HepG2 (cell line): ENCODE results near the gene PIH1D2. TPM values are rescaled to one million over a fixed set of nuclear protein-coding genes. Genes with fewer than 3 reads are reported as not detected.

Experiments used
- ATAC-seq: fragments of 200-7000 bp; cut with Tn5 transposase; 3 replicates; pipeline ENCODE4 v1.9.1; 2020; ENCODE audit warnings: mild to moderate bottlenecking, moderate library complexity
- BruUV-seq: library from RNA; stranded (reverse); fragments of 400-500 nt; replicated peaks from 2 replicates; lab custom pipeline; 2021; lab: Mats Ljungman, UMichigan
- CTCF ChIA-PET: fragments of 300-600 bp; formaldehyde crosslinking; extraction: SDS; loops from one replicate; lab custom pipeline; 2021; ENCODE audit warnings: low total read pairs, inconsistent platforms, low intra/inter-chr PET ratio; lab: Yijun Ruan, JAX
- POLR2A ChIA-PET: fragments of 350-600 bp; sonication (Branson Sonifier 250); formaldehyde crosslinking; loops from one replicate; lab custom pipeline; 2020; ENCODE audit warnings: antibody characterized with exemption, inconsistent platforms; lab: Yijun Ruan, JAX
- DNase-seq: peaks from one replicate; pipeline ENCODE4 v3.0.0-alpha.2; 2015; ENCODE audit warnings: low spot score
- FAIRE-seq: peaks from 3 replicates; lab custom pipeline; 2011; peaks lifted over from hg19 to GRCh38; lab: Jason Lieb, UNC
- H2AFZ ChIP-seq: one replicate; pipeline ENCODE4 v1.6.1; 2011; ENCODE audit warnings: low read length, inconsistent platforms
- H3K27ac ChIP-seq: fragments of 300-600 bp; 3 replicates; pipeline ENCODE4 v1.8.0; 2011; ENCODE audit warnings: mixed run types, mild to moderate bottlenecking, mixed read lengths, low read length, inconsistent platforms; ENCODE audit not compliant: insufficient read depth; ENCODE audit errors: extremely low read length
- H3K27me3 ChIP-seq, 2 experiments: fragments of 200-600 bp in 1 of 2; 2 replicates in 1 of 2; 3 replicates in 1 of 2; pipeline versions ENCODE4 v1.6.0 to v1.8.0; 2011; ENCODE audit warnings: low read length in 2 of 2, mild to moderate bottlenecking in 2 of 2, moderate library complexity in 2 of 2, inconsistent platforms in 1 of 2; ENCODE audit not compliant: insufficient read depth in 2 of 2, control insufficient read depth in 1 of 2
- H3K36me3 ChIP-seq, 2 experiments: fragments of 200-600 bp in 1 of 2; replicated peaks in 1 of 2; 2 replicates in 1 of 2; 3 replicates in 1 of 2; pipeline versions ENCODE4 v1.5.1 to v1.8.0; 2011; ENCODE audit warnings: low read length in 2 of 2, inconsistent platforms in 1 of 2; ENCODE audit not compliant: insufficient read depth in 2 of 2, control insufficient read depth in 1 of 2
- H3K4me1 ChIP-seq: 2 replicates; pipeline ENCODE4 v1.5.1; 2012; ENCODE audit warnings: low read length, inconsistent platforms; ENCODE audit not compliant: insufficient read depth
- H3K4me2 ChIP-seq: 2 replicates; pipeline ENCODE4 v1.6.0; 2011; ENCODE audit warnings: low read depth, low read length, inconsistent platforms
- H3K4me3 ChIP-seq, 3 experiments: fragments of 200-600 bp in 1 of 3; sonication (generic), shearing (Covaris generic) in 1 of 3; replicated peaks in 1 of 3; 2 replicates each; pipeline ENCODE4 v1.5.1; 2011 to 2016; ENCODE audit warnings: low read length in 3 of 3, inconsistent platforms in 2 of 3, low read depth in 2 of 3, mild to moderate bottlenecking in 2 of 3, control low read depth in 1 of 3, mixed read lengths in 1 of 3; ENCODE audit not compliant: insufficient read depth in 1 of 3
- H3K79me2 ChIP-seq: one replicate; pipeline ENCODE4 v1.6.1; 2011; ENCODE audit warnings: low read length, inconsistent platforms; ENCODE audit not compliant: insufficient read depth
- H3K9ac ChIP-seq: 2 replicates; pipeline ENCODE4 v1.6.0; 2011; ENCODE audit warnings: mild to moderate bottlenecking, low read depth, low read length, inconsistent platforms; ENCODE audit not compliant: insufficient read depth
- H3K9me3 ChIP-seq: 2 replicates; pipeline ENCODE4 v1.5.1; 2012; ENCODE audit warnings: mild to moderate bottlenecking, low read length
- H4K20me1 ChIP-seq: 2 replicates; pipeline ENCODE4 v1.6.0; 2011; ENCODE audit warnings: inconsistent platforms, mild to moderate bottlenecking, low read length, moderate library complexity; ENCODE audit not compliant: insufficient read depth
- FOXK2 ChIP-seq: fragments of 450-650 bp; IDR thresholded peaks from 2 replicates; pipeline ENCODE4 v1.6.1; 2016
- KDM5A ChIP-seq: fragments of 200-600 bp; sonication (generic); IDR thresholded peaks from 2 replicates; pipeline ENCODE4 v1.7.0; 2018; ENCODE audit warnings: antibody characterized with exemption, mild to moderate bottlenecking, low read length, borderline replicate concordance
- RFX1 ChIP-seq: fragments of 450-650 bp; IDR thresholded peaks from 2 replicates; pipeline ENCODE4 v1.6.1; 2017
- SUZ12 ChIP-seq: fragments of 150-350 bp; IDR thresholded peaks from 2 replicates; pipeline ENCODE4 v1.6.1; 2014; ENCODE audit warnings: low read depth, low read length
- TOE1 ChIP-seq: sonication (generic); formaldehyde crosslinking; IDR thresholded peaks from 2 replicates; pipeline ENCODE4 v1.4.0; 2020; ENCODE audit warnings: mild to moderate bottlenecking, missing genetic modification reagents
- ZNF235 ChIP-seq: sonication (generic); formaldehyde crosslinking; IDR thresholded peaks from 2 replicates; pipeline ENCODE4 v1.8.1; 2023; ENCODE audit warnings: mild to moderate bottlenecking, missing genetic modification reagents, borderline replicate concordance
- ZNF782 ChIP-seq: sonication (generic); formaldehyde crosslinking; IDR thresholded peaks from 2 replicates; pipeline ENCODE4 v1.4.0; 2020; ENCODE audit warnings: missing genetic modification reagents, mild to moderate bottlenecking, borderline replicate concordance
- ZNF839 ChIP-seq: sonication (generic); formaldehyde crosslinking; IDR thresholded peaks from 2 replicates; pipeline ENCODE4 v1.4.0; 2020; ENCODE audit warnings: missing genetic modification reagents, mild to moderate bottlenecking, borderline replicate concordance
- WGBS: methylation state at CpG from one replicate; pipeline ENCODE4 v1.1.6; 2017; ENCODE audit warnings: low lambda C conversion rate; 5-methylcytosine and 5-hydroxymethylcytosine counted together
- in situ Hi-C: cut with HindIII; loops from 2 replicates; pipeline ENCODE4 v1.10.0; 2017; ENCODE audit warnings: low pct_unique_long_range_greater_than_20kb; ENCODE audit not compliant: extremely low pct_ligation_motif_present
- intact Hi-C: fragments of 100-400 bp; cut with micrococcal nuclease; formaldehyde crosslinking; loops from one replicate; pipeline ENCODE4 v1.10.0; 2022; ENCODE audit not compliant: unreplicated experiment
- polyA plus RNA-seq, 8 experiments: library from polyadenylated mRNA; depleted of rRNA in 3 of 8; stranded (reverse) in 7 of 8; unstranded in 1 of 8; fragments of >200 nt; fragmentation: Illumina TruSeq in 4 of 8; extraction: Trizol in 4 of 8; gene quantifications; 2 replicates each; pipeline versions ENCODE4 v1.2.1 to v1.2.3, GENCODE V29; 2011 to 2016; ENCODE audit warnings: low read depth in 4 of 8, missing spikeins in 1 of 8, mixed read lengths in 1 of 8; ENCODE audit not compliant: insufficient read depth in 1 of 8
- total RNA-seq, 5 experiments: library from RNA; depleted of rRNA; stranded (reverse); fragments of >200 nt; fragmentation: Illumina TruSeq; extraction: Trizol; gene quantifications; 2 replicates each; pipeline ENCODE4 v1.2.3, GENCODE V29; 2016; ENCODE audit warnings: low read depth in 1 of 5
- TF ChIP-seq, protein P1 (sequence below): sonication (generic); formaldehyde crosslinking; IDR thresholded peaks from 2 replicates; pipeline ENCODE4 v1.5.0; 2020; ENCODE audit warnings: mild to moderate bottlenecking, low read depth, missing genetic modification reagents, borderline replicate concordance
- TF ChIP-seq, protein P2 (sequence below): sonication (generic); formaldehyde crosslinking; IDR thresholded peaks from 2 replicates; pipeline ENCODE4 v1.4.0; 2020; ENCODE audit warnings: mild to moderate bottlenecking, missing genetic modification reagents
- TF ChIP-seq, protein P3 (sequence below): sonication (generic); formaldehyde crosslinking; IDR thresholded peaks from 2 replicates; pipeline ENCODE4 v1.4.0; 2020; ENCODE audit warnings: missing genetic modification reagents
- TF ChIP-seq, protein P4 (sequence below): IDR thresholded peaks from 2 replicates; pipeline ENCODE4 v1.6.1; 2016; ENCODE audit warnings: control low read depth

PIH1D2 gene
- total and polyA plus RNA-seq, 2 of the 13 experiments (the other 11 are each of a cell fraction or from before 2014, with no cell fraction given) = 0.49 to 2.7 TPM

DNA sequence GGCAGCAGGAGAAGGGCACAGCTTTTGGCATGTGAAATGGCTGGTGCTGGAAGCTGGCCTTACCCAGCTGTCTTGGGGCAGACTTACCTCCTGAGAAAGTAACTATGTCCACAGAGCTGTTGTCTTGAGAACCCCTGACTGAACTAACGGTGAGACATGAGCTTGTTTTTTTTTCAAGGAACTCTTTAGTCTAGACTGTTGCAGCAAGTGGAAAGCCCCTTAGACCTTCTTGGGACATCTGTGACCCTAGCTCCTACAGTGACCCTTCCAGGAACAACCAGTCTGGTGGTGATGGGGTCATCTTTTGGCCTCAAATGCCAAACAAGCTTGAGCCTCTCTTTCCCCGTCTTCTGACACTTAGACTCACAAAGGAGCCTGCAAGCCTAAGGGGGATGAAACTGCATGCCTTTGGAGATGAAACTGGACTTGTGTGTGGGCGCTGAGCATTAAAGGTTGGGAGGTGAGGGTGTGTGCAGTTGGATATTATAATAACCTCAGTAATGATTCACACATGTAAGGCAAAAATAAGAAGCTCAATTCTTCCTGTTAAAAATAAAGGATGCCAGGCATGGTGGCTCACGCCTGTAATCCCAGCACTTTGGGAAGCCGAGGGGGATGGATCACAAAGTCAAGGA, 48.3 kb upstream of the PIH1D2 start:
- no peaks in the 10 kb centered on the region for H3K4me1 ChIP-seq
- 98% methylated on average over 5 of the region's 5 CpGs for WGBS
- no peak overlapping the region for H2AFZ ChIP-seq
- CTCF ChIA-PET = no interaction called here
- intact Hi-C loops = no loop called here
- H3K79me2 ChIP-seq = no peaks in the 10 kb centered on the region
- H3K27ac ChIP-seq = no peak overlapping the region
- ATAC-seq = no peak
- BruUV-seq = no TSS peak
- POLR2A ChIA-PET = no interaction called here
- TF ChIP-seq ZNF235 (no peak), ZNF782 (CRISPR knock-in tag) (no peak), SUZ12 (no peak)
- TF ChIP-seq, all 625 proteins: peak for 0
- in situ Hi-C loops = no loop called here
- Histone ChIP-seq H3K36me3 (no peaks in the 10 kb centered on the region), H3K9ac (no peak overlapping the region), H3K27me3 (no peaks in the 10 kb centered on the region), H3K4me3 (no peak overlapping the region), H4K20me1 (no peaks in the 10 kb centered on the region), H3K9me3 (no peaks in the 10 kb centered on the region), H3K4me2 (no peak overlapping the region)
- no peak for DNase-seq
- FAIRE-seq = no peak

DNA sequence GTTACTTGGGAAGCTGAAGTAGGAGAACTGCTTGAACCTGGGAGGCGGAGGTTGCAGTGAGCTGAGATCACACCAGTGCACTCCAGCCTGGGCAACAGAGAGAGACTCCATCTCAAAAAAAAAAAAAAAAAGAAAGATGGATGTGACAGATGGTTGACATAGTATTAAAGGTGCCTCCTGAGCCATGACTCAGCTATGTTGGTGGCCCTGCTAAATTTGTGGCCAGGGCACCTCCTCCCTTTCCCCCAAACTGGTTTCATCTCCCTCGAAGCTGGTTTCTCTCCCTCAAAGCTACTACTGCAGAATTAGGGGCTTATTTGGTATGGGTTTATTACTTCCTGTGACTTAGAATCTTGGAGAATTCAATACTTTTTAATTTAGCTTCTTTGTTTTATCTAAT, 44.4 kb upstream of the PIH1D2 start:
- in situ Hi-C loops = loop anchor here (10.0 kb wide), 1 partner anchor 167 kb away; no protein-coding TSS in a partner anchor
- TF ChIP-seq ZNF839 (CRISPR knock-in tag) = no peak
- TF ChIP-seq, protein P1, sequence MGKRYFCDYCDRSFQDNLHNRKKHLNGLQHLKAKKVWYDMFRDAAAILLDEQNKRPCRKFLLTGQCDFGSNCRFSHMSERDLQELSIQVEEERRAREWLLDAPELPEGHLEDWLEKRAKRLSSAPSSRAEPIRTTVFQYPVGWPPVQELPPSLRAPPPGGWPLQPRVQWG (CRISPR knock-in tag) = no peak
- no peak for TF ChIP-seq FOXK2
- TF ChIP-seq, protein P2, sequence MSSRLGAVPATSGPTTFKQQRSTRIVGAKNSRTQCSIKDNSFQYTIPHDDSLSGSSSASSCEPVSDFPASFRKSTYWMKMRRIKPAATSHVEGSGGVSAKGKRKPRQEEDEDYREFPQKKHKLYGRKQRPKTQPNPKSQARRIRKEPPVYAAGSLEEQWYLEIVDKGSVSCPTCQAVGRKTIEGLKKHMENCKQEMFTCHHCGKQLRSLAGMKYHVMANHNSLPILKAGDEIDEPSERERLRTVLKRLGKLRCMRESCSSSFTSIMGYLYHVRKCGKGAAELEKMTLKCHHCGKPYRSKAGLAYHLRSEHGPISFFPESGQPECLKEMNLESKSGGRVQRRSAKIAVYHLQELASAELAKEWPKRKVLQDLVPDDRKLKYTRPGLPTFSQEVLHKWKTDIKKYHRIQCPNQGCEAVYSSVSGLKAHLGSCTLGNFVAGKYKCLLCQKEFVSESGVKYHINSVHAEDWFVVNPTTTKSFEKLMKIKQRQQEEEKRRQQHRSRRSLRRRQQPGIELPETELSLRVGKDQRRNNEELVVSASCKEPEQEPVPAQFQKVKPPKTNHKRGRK (CRISPR knock-in tag) = no peak
- TF ChIP-seq, protein P3, sequence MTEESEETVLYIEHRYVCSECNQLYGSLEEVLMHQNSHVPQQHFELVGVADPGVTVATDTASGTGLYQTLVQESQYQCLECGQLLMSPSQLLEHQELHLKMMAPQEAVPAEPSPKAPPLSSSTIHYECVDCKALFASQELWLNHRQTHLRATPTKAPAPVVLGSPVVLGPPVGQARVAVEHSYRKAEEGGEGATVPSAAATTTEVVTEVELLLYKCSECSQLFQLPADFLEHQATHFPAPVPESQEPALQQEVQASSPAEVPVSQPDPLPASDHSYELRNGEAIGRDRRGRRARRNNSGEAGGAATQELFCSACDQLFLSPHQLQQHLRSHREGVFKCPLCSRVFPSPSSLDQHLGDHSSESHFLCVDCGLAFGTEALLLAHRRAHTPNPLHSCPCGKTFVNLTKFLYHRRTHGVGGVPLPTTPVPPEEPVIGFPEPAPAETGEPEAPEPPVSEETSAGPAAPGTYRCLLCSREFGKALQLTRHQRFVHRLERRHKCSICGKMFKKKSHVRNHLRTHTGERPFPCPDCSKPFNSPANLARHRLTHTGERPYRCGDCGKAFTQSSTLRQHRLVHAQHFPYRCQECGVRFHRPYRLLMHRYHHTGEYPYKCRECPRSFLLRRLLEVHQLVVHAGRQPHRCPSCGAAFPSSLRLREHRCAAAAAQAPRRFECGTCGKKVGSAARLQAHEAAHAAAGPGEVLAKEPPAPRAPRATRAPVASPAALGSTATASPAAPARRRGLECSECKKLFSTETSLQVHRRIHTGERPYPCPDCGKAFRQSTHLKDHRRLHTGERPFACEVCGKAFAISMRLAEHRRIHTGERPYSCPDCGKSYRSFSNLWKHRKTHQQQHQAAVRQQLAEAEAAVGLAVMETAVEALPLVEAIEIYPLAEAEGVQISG (CRISPR knock-in tag) = no peak
- TF ChIP-seq, protein P4, sequence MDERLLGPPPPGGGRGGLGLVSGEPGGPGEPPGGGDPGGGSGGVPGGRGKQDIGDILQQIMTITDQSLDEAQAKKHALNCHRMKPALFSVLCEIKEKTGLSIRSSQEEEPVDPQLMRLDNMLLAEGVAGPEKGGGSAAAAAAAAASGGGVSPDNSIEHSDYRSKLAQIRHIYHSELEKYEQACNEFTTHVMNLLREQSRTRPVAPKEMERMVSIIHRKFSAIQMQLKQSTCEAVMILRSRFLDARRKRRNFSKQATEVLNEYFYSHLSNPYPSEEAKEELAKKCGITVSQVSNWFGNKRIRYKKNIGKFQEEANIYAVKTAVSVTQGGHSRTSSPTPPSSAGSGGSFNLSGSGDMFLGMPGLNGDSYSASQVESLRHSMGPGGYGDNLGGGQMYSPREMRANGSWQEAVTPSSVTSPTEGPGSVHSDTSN = no peak
- TF ChIP-seq TOE1 (CRISPR knock-in tag) = no peak
- no peak for TF ChIP-seq RFX1
- TF ChIP-seq KDM5A = no peak

More for the DNA sequence above, 44.4 kb upstream of the PIH1D2 start:
- no peaks in the 10 kb centered on the region for H4K20me1 ChIP-seq
- peaks cover 5% of the 10 kb centered on the region; the same call in 1 of the 2 replicates for H3K4me1 ChIP-seq
- no peaks in the 10 kb centered on the region for H3K79me2 ChIP-seq
- no peak overlapping the region for H2AFZ ChIP-seq
- ChIA-PET CTCF (no interaction called here), POLR2A (no interaction called here)
- no peak for DNase-seq
- H3K27me3 ChIP-seq = no peaks in the 10 kb centered on the region
- WGBS = 86% methylated on average over 2 of the region's 2 CpGs
- no peaks in the 10 kb centered on the region for H3K9me3 ChIP-seq
- H3K27ac ChIP-seq = no peak overlapping the region
- intact Hi-C loops = no loop called here
- no peak overlapping the region for H3K4me3 ChIP-seq
- no peak for ATAC-seq
- H3K4me2 ChIP-seq = no peak overlapping the region
- no peaks in the 10 kb centered on the region for H3K36me3 ChIP-seq
- no peak overlapping the region for H3K9ac ChIP-seq
- BruUV-seq = no TSS peak
- no peak for FAIRE-seq
